ENCODE data around the gene ADAM12.

ADAM12 gene

DNA sequence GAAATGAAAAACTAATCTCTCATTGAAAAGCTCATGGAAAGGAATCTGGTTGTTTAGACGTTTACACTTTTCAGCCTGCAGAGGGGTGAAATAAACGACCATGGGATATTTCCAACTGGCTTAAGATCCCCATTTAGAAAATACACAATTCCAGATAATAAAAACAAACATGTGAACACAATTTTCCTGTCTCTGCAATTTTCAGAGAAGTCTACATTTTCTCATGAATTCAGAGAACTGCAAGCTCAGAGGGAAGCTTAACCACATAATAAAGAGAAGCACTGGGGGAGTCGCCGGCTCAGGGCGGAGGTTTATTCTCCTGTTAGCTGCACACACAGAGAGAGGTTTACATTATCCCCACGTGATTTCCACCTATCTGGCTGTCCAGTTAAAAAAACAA, 276.8 kb downstream of the ADAM12 start:
- DNase-seq (ENCODE audit: low spot score), result no peak

DNA sequence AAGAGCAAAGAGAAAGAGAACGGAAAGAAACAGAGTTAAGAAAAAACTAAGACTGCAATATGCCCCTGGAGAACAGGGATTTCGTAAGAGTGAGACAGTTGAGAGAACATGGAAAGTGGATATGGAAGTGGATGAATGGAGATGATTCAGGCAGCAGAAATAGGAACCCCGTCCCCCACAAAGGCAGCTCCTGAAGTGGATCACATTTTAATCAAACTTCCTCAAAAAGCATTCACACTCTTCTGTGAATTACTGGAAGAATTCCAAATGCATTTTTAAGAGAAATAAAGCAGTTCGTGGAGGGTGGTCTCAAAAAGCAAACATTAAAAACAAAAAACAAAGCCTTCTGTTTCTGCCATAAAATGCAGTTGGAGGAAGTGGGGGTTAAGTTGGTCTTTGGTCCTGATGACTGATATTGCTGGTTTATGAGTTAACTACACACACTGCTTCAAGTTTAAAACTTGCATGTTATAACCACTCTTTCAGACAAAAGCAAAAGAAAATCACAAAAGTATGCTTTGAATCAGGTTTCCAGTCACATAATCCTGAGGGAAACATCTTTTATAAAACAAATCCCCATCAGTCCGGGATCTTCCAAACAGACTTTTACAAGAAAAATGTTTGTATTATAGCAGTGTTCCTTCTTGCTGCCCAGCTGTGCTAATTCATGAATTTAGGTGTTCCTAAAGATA, 277.6 kb downstream of the ADAM12 start:
- no peak for DNase-seq (ENCODE audit: low spot score)

DNA sequence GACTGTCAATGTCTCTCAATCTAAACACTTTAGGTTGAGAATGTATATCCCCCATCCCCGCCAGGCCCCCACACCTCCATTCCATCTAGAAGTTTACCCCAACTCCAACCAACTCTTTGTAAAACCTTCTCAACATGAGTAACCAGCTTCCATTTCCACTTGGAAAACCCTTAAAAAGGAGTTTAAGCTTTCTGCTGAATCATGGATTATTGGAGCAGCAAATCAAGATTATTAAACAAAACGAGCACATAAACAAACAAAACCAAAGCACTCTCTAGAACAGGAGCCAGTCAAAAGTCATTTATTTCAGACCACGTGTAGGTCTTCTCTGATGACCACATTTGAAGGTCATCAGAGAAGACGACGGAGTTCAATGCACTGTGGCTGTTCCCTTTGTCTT, 278.4 kb downstream of the ADAM12 start:
- no peak for DNase-seq (ENCODE audit: low spot score)

DNA sequence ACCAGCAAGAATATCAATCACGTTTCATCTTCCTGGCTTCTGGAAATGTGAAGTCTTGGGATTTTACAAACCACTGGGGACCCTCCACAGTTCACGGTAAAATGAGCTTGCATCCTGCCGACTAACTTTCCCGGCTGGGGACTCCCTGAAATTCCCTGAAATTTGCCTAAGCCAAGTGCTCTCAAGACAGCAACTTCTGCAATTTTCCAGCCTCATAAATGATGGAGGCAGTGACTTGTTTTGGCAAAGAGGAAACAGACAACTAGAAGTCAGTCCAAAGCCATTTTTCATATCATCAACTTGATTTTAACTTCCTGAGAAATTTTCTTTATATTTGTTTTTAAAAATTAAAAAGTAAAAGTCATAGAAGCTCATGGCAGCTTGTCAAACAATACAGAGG, 279.6 kb downstream of the ADAM12 start:
- no peak for DNase-seq (ENCODE audit: low spot score)

DNA sequence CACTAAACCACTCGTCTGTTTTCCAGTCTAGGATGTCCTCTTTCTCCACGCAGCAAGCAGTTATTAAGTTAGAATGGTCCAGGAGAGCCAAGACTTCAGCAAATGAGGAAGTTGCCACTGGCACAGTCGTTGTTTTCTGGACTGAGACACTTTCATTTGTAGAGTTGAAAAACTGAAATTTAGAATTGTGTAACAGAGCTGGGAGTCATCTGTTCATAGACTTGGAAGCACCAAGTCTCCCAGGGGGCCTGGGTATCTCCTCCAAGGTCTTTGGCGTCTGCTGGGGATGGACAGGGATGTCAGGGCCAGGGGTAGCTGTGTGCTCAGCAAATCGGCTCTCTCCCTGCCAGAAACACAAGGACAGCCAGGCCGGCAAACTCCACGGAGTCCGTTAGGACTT, 283.5 kb downstream of the ADAM12 start:
- DNase-seq (ENCODE audit: low spot score), result no peak

DNA sequence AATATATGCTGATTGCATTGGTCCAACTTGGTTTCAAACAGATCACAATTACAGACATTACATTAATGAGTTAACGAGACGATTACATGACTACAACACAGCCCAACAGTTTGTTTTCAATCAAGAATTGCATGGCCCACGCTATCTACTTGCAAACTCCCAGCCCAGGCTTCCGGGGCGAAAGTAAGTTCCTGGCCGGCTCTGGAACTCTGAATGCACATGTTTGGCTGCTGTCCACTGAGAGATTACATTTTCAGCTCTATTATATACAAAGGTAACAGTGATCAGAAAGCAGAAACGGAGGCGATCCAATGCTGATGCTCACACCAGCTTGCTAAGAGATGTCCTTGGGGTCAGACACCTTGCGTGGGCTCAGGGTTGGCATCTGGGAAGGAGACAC, 285.6 kb downstream of the ADAM12 start:
- no peak for DNase-seq (ENCODE audit: low spot score)

DNA sequence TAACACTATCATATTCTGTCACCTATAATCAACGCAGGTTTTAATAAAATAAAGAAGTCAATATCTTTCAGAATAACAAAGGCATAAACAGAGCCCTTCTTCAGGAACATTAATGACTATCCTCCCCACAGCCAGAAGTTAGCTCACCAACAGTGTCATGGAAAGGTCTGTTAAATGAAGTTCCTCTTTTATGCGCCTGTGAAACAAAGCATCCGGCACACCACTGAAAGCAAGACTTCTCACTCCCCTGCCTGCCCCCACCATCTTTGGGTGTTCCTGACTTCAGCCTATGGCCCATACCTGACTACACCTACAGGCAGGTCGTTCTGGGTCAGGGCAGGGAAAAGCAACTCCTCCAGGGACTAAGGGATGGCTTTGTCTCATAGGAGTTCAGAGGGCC, 286.5 kb downstream of the ADAM12 start:
- DNase-seq (ENCODE audit: low spot score), result no peak

DNA sequence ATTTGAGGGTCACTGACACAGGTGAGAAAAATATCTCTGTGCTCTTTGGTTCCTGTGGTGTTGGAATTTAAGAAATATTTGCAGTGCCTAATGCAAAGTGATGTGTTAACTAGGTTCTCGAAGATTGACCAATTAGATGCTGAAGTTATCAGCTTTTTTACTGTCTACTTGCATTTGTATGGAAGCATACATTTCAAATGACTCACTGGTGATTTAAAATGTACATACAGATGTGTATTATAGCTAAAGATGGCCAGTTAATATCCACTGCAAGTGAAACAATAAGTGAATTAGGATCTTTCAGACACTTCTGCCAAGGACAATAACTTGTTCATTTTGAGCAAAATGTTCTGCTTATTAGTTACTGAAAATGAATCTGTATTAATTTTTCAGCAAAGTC, 287.0 kb downstream of the ADAM12 start:
- no peak for DNase-seq (ENCODE audit: low spot score)

DNA sequence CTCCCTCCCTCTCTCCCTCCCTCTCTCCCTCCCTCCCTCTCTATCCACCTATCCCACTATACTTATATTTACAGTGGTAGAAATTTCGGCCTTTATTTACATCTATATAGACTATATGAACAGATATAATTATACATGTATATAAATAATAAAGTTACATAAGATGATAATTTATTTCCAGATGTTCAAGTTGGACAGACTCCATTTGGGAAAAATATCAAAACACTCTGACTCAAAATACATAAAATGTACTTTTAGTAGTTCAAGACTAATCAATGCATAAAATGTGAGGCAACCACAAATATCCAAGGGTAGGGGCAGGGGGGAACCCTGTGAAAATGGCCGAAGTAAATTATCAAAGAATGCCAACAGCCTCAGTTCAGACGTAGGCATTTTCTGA, 288.9 kb downstream of the ADAM12 start:
- no peak for DNase-seq (ENCODE audit: low spot score)

DNA sequence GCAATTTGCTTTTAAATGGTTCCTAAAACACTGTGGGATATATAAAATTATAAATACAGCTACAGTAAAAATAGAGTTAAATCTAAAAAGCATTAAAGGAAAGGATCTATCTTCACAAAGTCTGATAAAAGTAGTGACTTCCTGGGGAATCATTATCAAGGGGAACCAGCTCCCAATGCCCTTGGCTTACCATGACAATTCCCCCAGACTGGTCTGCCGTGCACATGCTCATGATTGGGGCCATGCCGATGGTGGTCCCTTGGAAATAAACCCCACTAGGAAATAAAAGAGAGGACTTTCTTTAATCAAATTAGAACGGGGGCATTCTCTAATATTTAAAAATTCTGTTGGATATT, 290.1 kb downstream of the ADAM12 start:
- DNase-seq (ENCODE audit: low spot score), result no peak

DNA sequence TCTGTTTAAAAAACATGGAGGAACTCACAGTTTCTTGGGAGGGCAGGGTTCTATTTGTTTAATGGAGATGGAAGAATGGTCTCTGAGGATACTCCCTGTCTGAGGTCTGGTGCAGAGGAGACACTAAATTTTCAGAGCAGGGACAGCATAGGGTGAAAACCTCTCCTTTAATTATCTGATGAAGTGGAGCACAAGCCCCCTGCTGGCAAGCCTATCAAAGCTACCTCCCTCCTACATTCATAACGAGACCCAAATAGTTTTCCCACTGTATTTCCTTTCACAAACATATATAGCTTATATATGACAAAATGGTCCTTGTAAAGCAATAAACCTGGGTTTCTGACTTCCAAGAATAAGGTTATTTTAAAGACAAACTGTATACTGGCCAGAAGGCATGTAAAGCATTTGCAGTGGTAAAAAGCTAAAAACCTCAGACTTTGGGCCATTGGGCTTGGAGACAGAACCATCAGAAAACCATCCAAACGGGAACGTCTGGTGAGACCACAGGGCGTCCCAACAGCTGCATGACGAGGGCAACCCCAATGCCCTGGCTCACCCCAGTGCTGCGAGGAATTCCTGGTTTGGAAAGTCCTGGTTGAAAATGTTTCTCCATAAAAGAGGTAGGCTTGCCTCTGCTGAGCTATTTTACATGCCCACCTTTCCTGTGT, 290.6 kb downstream of the ADAM12 start:
- DNase-seq (ENCODE audit: low spot score), result no peak

DNA sequence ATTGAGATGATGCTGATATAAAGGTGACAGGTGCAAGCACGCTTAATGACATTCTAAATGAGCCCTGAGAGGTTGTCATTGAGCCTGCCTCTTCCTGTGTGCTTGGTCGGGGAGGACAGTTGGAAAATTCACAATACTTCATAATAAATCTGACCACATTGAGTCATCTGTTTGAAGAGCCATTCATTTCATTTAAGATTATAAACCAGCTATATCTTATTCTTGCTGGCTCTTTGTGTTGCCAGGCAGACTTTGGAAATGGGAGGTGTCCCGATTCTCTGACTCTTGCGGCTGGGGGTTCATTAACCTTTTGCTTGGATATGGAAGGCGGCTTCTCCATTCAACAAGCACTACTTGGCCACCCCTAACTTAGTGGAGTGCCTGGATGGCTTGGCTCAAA, 293.7 kb downstream of the ADAM12 start:
- DNase-seq (ENCODE audit: low spot score), result no peak

DNA sequence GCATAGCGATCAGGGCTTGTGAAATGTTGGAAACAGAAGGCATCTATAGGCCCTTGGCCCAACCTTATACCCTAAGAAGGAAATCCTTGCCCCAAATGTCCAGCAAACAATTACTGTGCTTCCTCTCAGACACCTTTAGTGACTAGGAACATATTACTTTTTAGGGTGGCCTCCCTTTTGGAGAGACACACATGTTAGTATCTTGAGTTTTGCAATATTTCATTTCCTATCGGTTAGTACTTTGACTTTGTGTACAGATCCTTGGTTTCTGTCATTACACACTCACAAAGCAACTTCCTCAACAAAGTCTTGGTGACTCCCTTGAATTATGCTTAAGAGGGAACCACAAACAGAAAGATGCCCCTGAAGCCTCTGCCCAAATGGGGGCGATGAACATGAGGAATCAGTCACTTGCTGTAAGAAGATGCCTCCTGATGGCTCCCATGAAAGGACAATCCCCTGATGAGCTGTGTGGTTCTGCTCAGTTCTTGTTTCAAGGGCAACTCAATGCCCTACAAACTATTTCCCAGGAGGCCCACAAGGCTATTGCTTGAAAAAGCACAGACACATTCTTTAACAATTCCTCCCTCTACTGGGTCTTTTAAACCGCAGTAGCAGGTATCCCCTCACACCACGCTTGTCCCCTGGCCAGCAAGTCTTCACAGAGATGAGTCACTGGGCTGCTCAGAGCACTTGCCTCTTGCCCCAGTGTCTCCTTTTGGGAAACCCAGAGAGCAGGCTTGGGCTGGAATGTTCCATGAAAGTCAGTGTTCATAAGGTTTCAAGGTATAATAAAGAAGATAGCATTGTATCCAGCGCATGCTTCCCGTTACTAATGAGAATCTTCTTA, 295.7 kb downstream of the ADAM12 start:
- DNase-seq (ENCODE audit: low spot score), result no peak

DNA sequence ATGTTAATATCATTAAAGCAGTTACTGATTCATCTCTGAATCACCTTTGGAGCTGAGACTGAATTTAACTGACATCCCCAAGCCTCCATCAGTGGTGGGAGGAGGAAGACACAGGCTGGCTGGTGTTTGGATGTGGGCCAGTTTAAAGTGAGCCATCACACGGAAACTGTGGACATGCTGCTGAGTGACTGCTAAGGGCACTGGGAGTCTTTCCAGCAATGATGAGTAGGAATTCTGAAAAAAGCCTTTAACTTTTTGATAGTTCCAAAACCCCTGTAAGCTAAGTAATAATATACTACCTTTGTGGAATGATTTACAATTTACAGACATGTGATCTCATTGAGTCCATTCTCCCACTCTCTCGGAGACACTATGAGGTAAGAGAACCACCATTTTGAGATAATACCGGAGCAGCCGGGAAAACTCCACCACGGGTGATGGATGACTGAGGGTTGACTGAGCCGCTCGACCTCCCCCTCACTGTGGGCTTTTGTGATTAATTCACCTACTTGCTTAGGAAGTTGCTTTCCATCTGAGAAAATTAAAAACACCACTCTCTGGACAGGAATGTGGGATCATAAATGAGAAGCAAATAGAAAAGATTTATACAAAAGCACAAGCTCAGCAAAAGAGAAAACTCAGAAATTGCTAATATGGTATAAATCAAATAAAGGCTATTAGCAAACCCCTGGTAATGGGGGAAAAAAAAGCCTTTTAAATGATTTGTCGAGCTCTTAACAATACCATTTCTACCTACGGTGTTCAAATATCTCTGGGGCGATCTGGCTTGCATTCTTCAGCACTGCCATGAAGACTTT, 297.2 kb downstream of the ADAM12 start:
- DNase-seq (ENCODE audit: low spot score), result no peak

DNA sequence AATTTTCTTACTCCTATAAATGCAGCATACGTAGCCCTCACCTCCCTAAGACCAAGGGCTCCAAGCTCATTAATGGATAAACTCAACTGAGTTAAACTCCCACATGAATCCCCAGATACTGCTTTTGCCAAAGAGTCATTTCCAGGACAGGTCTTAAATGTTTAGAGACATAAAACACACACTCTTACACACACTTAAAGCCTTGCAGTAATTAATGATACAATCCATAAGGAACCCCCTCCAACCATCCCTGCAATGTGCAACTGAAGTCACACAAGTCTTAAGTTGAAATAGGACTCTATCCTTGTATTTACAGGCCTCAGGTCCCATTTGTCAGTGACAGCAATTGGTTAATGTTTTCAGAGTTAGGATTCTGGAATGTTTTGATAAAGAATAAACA, 297.8 kb downstream of the ADAM12 start:
- DNase-seq (ENCODE audit: low spot score), result no peak

DNA sequence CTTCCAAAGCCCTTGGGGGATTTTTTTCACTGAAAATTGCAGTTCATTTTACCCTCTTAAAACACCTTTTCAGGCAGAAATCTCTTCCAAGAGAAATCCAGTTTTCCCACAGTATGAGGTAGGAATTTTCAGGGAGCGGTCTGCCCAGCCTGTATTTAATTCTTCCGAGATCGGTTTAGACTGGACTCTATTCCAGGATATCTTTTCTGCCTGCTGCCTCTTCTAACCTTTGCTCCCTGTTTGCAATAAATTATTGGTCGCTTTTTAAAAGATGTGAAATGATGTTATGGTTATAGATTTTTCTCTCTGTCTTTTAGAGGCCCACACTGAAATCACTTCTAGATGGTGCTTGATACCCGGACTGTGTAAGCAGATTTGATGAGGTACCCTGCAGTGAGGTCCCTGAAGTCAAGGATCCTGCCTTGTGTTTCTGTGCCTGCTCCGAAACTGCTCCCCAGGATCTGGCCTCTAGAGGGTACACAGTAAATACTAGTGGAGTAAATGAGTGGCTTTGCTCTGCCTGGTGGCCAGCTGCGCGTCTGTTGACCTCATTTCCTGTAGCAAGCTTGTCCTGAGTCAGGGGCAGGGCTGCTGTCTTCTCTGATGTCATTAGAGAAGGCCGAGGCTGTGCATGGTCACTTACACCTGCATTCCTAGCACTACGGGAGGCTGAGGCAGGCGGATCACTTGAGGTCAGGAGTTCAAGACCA, 300.3 kb downstream of the ADAM12 start:
- peak; percentile 28 for DNase-seq (ENCODE audit: low spot score)

DNA sequence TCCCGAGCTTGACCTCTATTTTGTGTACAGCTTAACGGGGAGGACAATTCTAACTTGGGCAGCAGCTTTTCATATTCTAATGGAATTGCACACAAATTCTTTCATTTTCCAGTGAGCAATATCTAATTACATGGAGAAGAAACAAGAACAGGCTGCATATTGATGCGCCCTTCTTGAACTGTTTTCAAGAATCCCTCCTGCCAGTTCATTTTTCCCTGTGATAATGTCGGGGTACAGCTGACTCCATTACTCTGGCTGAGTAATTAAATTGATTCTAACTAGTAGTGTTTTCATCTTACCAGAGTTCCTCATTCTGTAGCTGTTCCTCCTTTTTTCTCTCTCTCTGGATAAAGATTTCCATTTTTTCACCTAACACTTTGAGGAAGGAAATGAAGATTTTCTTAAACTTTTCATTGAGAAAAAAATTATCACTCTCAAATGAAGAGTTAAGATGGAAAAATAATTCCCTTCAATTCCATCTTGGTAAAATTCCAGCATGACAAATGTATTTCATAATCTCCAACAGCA, 301.1 kb downstream of the ADAM12 start:
- no peak for DNase-seq (ENCODE audit: low spot score)

DNA sequence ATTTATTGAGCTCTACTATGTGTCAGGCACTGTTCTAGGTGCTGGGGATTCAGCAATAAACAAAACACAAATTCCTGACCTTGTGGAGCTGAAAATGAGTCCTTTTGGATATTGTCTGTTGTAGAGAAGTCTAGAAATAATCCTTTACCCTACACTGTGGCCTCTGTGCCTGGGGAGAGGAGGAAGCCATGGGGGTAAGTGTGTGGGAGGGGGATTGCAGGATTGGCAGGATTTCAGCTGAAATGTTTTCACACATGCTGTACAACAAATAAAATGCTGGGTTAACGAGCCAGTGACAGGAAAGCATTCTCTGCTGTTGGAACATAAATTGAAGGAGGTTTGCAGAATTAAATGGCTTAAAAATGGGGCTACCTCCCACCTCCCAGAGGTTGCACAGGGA, 302.5 kb downstream of the ADAM12 start:
- DNase-seq (ENCODE audit: low spot score), result no peak

DNA sequence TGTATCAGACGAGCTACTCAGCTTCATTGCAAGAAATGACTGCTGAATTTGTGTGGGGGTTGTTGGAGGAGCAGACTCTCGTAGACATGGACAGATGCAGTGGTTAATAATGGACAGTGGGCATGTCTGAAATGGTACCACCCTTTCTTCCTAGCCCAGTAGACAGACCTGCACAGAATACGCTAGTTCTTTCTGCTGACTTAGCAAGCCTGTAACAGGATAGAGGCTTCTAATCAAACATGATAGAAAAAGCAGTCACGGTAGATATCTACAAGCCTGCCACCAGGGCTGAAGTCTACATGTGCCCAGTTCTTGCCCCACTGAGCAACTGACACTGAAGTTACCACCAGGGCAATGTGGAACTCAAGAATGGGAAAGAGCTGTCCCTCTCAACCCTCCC, 303.9 kb downstream of the ADAM12 start:
- no peak for DNase-seq (ENCODE audit: low spot score)

DNA sequence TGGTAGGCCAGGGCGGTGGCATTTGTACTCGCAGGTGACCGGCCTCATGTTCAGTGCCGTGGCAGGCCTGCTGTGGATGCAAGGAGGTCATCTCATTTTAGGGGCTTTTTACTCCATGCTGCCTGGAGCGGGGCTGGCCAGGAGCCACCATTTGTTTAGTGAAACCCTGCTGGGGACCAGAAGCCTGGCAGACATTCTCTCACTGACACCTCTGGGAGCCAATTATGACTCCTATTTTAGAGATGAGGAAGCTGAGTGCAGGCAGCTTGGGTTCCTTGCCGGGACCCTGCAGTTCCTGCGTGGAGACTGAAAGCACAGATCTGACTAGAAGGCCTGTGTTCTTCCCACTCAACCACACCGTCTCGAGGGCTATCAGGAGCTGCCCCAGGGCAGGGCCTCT, 305.3 kb downstream of the ADAM12 start:
- no peak for DNase-seq (ENCODE audit: low spot score)

DNA sequence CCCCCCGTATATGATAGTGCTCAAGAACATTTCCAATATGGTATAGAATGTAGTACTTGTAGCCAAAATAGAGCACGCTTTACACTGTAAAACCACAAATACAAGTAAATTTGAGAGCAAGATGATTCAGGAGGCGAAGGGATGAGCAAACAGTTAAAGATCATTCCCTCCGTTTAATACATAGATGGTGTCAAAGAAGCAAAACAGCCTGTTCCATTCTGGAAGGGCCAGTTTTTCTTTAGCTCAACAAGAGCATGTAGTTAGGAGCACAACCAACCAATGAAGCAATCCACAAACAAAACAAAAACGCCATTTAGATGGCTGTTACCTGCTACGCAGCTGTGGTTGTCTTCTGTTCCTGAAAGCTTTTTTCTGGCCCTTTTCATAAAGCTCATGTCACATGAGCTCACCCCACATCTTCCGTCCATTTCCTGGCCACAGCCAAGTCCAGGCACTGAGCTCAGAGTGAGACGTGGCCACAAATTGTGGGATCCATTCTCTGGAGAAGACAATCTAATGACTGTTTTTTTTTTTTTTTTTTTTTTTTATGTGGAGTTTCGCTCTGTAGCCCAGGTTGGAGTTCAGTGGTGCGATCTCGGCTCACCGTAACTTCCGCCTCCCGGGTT, 306.3 kb downstream of the ADAM12 start:
- DNase-seq (ENCODE audit: low spot score), result no peak
